ENCODE results near the gene ALS2.
"Not testable (repeated sequence)": the region's sequence is repeated elsewhere in the genome, so short reads cannot be mapped to it uniquely, and the experiment has no call there.

ALS2 gene

GRCh38 chr2:201671205-201671604 is 109.5 kb downstream of the ALS2 start:
- FAIRE-seq, result not testable (repeated sequence)

GRCh38 chr2:201669865-201670264 is 110.9 kb downstream of the ALS2 start:
- no peak for FAIRE-seq

- no peak for FAIRE-seq
Observed at GRCh38 chr2:201668402-201668910, 112.3 kb downstream of the ALS2 start.

GRCh38 chr2:201664334-201664733 is 116.4 kb downstream of the ALS2 start:
- FAIRE-seq, result no peak

- no peak for FAIRE-seq
Observed at GRCh38 chr2:201661366-201661765, 119.4 kb downstream of the ALS2 start.

- FAIRE-seq, result no peak
Observed at GRCh38 chr2:201660293-201660895, 120.3 kb downstream of the ALS2 start.

- FAIRE-seq, result no peak
Observed at GRCh38 chr2:201656740-201657139, 124.0 kb downstream of the ALS2 start.

- FAIRE-seq, result no peak
Observed at GRCh38 chr2:201656102-201656501, 124.6 kb downstream of the ALS2 start.

- no peak for FAIRE-seq
Observed at GRCh38 chr2:201654616-201655384, 125.9 kb downstream of the ALS2 start.

GRCh38 chr2:201653221-201653620 is 127.5 kb downstream of the ALS2 start:
- no peak for FAIRE-seq

Measured in TTC549 (cell line).